GM15510 (cell line): ENCODE data around the gene REEP1.

Experiments
- POLR2A ChIP-seq: IDR thresholded peaks from 3 replicates; pipeline ENCODE4 v1.6.1; 2011; ENCODE audit warnings: borderline replicate concordance; ENCODE audit not compliant: insufficient read length; ENCODE audit errors: extremely low read depth

Gene REEP1

GRCh38 chr2:86219896-86220295 lies 117.5 kb downstream of the REEP1 start:
- TF ChIP-seq POLR2A, result no peak

GRCh38 chr2:86218124-86218523 lies 119.3 kb downstream of the REEP1 start:
- no peak for TF ChIP-seq POLR2A

- no peak for TF ChIP-seq POLR2A
Measured at GRCh38 chr2:86216575-86217555, 120.6 kb downstream of the REEP1 start.

- TF ChIP-seq POLR2A, result no peak
Measured at GRCh38 chr2:86214503-86214832, 123.0 kb downstream of the REEP1 start.

GRCh38 chr2:86213699-86214502 lies 123.5 kb downstream of the REEP1 start:
- TF ChIP-seq POLR2A, result no peak

GRCh38 chr2:86213056-86213455 lies 124.4 kb downstream of the REEP1 start:
- TF ChIP-seq POLR2A, result no peak

- TF ChIP-seq POLR2A, result no peak
Measured at GRCh38 chr2:86211796-86212188, 125.6 kb downstream of the REEP1 start.

- TF ChIP-seq POLR2A, result no peak
Measured at GRCh38 chr2:86211033-86211795, 126.2 kb downstream of the REEP1 start.

- TF ChIP-seq POLR2A, result no peak
Measured at GRCh38 chr2:86204458-86204857, 133.0 kb downstream of the REEP1 start.

- TF ChIP-seq POLR2A, result no peak
Measured at GRCh38 chr2:86203614-86204013, 133.8 kb downstream of the REEP1 start.

- TF ChIP-seq POLR2A, result no peak
Measured at GRCh38 chr2:86202702-86203101, 134.7 kb downstream of the REEP1 start.

GRCh38 chr2:86202336-86202692 lies 135.1 kb downstream of the REEP1 start:
- TF ChIP-seq POLR2A, result no peak

- no peak for TF ChIP-seq POLR2A
Measured at GRCh38 chr2:86201671-86202335, 135.6 kb downstream of the REEP1 start.

- TF ChIP-seq POLR2A, result no peak
Measured at GRCh38 chr2:86199834-86200177, 137.6 kb downstream of the REEP1 start.
